ENCODE results near the gene C12orf42. TPM values are rescaled to one million over a fixed set of nuclear protein-coding genes. Genes with fewer than 3 reads are reported as not detected.
"Not testable (repeated sequence)": the region's sequence is repeated elsewhere in the genome, so short reads cannot be mapped to it uniquely, and the experiment has no call there.

Gene C12orf42
- polyA plus RNA-seq, 5 donors, result 0.09 TPM; not detected in 4

GRCh38 chr12:103424849-103425586 is 70.8 kb downstream of the C12orf42 start:
- not testable (repeated sequence) for DNase-seq

- DNase-seq, result no peak
Observed at GRCh38 chr12:103423516-103423910, 72.3 kb downstream of the C12orf42 start.

GRCh38 chr12:103422746-103423515 is 72.8 kb downstream of the C12orf42 start:
- DNase-seq, result no peak

DNA sequence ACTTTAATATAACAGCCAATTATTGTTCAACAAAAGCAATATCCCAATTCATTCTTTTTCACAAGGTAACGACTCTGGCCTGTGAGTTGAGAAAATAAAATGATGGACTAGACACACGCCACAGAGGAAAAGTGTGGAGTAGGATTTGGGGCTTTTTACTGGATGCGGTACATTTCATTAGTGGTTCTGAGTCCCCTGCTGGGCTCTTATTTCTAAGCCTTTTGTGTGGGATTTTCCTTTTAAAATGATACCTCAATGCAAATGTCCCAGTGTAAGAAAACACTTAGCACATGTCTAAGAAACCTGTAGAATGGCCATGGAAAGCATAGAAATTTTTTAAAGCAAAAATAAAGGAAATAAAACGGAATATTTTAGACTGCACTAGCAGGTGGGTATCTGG is 73.4 kb downstream of the C12orf42 start:
- no peak for DNase-seq

GRCh38 chr12:103421402-103421801 is 74.4 kb downstream of the C12orf42 start:
- no peak for DNase-seq

DNA sequence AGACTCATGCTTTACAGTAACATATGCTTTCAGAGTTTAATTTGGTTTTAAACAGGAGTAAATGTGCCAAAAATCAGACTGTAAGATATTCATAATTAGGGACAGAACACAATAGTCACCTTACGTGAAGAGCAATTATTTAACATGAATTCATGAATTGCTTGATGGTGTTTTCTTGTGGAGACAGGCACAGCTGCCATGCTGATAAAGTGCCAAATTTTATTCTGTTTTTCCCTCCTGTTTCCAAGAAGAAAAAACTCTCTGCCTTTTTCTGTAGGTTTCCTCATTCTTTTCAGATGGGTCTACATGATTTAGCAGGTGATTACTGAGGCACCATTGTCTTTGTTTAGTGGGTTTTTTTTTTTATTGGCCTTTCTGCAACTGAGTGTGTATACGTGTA is 80.1 kb downstream of the C12orf42 start:
- DNase-seq, result no peak

DNA sequence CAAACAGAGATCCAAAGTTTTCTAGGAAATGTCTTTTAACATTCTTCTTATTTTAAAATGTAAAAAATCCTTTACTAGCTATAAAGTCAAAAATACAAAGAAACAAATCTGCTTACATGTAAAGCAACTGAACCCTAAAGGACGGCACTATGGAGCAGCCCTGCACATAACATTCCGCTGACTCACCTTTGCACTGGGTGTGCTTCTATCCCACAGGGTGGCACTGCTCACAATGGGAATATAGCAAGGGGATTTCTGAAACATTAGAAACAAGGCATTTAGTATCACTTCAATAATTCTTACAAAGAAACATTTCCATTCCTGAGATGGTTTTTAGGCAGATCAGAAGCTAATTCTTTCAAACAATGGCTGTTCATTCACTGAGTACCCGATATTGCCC is 94.3 kb downstream of the C12orf42 start:
- DNase-seq, result no peak

GRCh38 chr12:103399986-103400385 is 95.8 kb downstream of the C12orf42 start:
- DNase-seq, result no peak

DNA sequence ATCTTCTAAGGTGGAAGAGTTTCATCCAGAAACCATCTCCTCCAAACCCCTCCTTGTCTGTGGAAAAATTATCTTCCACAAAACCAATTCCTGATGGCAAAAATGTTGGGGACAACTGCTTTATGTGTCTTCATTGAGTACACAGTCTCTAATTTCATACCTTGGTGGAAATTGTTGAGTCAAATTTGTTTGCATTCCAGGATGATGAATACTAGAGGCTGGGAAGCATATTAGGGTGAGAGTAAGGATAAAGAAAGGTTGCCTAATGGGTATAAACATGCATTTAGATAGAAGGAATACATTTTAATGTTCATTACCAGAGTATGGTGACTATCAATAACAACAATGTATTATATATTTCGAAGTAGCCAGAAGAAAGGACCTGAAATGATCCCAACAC is 98.2 kb downstream of the C12orf42 start:
- DNase-seq, result no peak

DNA sequence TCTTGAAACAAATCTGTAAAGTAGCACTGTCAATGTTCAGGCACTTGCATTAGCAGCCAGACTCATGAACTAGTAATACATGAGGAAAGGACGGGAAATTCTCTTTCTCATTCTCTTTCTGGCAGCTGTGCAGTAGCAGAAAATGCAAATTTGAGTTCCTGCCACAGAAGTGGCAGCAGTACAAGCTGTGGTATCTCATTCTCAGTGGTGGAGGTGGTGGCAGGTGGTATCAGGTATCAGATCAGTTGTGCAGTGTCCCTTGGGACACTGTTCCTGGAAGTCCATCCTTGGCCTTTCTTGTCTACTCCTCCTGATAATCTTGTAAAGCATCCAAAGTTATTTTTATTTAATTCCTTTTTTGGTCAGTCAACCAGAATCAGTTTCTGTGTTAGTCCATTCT is 103.0 kb downstream of the C12orf42 start:
- DNase-seq, result no peak

DNA sequence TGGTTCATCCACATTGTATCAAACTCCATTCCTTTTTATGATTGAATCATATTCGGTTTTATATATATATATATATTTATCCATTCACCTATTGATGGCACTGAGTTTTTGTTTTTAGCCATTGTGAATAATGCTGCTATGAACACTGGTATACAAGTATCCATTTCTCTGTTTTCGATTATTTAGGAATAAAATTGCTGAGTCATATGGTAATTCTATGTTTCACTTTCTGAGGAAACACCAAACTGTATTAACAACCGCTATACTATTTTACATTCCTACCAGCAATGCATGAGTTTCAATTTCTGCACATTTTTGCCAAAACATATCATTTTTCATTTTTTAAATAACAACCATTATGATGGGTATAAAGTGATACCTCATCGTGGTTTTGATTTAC is 104.7 kb downstream of the C12orf42 start:
- DNase-seq, result no peak

GRCh38 chr12:103387385-103387784 is 108.4 kb downstream of the C12orf42 start:
- DNase-seq, result no peak

GRCh38 chr12:103386451-103386850 is 109.3 kb downstream of the C12orf42 start:
- no peak for DNase-seq

- no peak for DNase-seq
Observed at GRCh38 chr12:103382736-103383346, 112.9 kb downstream of the C12orf42 start.

- DNase-seq, result no peak
Observed at GRCh38 chr12:103382119-103382518, 113.6 kb downstream of the C12orf42 start.

DNA sequence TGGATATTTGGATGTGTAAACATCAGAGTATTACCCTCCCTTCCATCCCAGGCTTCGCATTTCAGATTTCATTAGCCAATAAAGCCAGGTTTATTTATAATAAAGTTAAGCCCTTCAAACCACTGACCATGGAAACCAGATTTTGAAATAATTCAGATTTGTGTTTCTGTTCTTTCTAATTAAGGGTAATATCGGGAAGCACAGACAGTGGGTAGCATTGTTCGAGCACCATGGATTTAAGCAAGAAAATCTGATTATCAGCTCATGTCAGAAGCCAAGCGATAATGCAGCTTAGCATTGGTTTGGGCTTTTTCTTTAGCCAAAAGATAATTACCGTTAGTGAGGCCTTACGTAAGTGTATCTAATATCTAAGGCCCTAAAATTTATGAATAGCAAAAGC is 116.1 kb downstream of the C12orf42 start:
- DNase-seq, result no peak

DNA sequence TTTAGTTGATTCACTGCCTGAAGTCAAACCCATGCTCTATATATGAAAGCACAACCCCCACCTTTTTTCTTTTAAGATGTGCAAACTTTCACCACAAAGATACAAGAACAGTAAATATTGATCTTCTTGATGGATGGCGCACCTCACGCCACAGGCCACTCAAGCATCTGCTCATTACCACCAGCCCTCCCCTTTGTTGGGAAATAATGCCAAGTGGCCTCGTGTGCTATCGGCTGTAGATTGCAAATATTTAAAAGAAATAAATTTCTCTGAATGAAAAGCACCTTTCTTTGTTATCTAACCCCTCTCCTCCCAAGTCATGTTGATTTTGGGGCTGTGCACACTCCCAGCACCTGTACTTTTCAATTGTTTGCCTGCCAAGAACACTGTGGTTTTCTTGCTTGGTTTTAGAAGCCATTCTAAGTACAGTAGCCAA is 122.7 kb downstream of the C12orf42 start:
- DNase-seq, result peak; percentile 6 to 14

GRCh38 chr12:103369929-103370328 is 125.8 kb downstream of the C12orf42 start:
- DNase-seq, result no peak

- no peak for DNase-seq
Observed at GRCh38 chr12:103368167-103368566, 127.6 kb downstream of the C12orf42 start.

GRCh38 chr12:103354403-103354802 is 141.4 kb downstream of the C12orf42 start:
- no peak for DNase-seq

DNA sequence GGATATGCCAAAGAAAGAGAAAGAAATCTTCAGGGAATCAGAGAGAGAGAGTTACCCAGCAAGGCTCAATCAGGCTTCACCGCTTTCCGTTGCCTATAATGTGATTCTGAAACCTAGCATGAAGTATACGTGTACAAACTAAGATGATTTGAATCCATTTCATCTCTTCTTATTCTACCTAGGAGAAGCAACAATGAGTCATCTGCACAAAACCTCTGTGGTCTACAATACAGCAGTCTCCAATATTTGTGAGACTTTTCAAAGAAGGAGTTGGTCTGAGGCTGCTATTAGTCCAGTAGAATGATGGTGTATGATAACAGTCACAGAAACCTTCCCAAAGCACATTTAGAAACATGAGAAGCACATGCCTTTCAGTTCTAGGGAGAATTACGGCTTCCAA is 141.9 kb downstream of the C12orf42 start:
- no peak for DNase-seq

DNA sequence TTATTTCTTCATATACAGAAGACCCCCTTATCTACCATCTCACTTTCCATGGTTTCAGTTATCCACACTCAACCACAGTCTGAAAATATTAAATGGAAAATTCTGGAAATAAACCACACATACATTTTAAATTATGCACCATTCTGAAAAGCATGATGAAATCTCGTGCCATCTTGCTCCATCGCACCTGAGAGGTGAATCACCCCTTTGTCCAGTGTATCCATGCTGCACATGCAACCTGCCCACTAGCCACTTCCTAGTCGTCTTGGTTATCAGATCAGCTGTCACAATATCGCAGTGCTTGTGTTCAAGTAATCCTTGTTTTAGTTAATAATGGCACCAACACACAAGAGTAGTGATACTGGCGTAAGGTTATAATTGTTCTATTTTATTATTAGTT is 145.7 kb downstream of the C12orf42 start:
- DNase-seq, result no peak

DNA sequence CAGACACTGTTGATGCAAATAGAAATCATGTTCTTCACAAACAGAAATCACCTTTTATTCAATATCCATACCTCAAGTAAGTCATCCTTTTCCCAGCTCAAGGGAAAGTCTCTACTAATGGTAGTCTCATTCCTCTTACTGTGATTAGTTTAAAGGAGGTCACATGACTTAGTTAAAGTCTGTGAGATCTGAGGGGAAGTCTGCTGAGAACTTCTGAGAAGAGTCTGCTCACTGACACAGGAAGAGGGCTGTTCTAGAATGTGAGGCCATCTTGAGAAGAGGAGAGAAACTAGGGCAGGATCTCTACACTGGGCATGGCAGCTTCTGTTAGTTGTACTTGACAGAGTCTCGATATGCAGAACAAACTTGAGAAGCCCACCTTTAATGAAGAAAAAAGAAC is 146.8 kb downstream of the C12orf42 start:
- DNase-seq, result no peak
